ENCODE results near the gene TESMIN.

TESMIN gene

DNA sequence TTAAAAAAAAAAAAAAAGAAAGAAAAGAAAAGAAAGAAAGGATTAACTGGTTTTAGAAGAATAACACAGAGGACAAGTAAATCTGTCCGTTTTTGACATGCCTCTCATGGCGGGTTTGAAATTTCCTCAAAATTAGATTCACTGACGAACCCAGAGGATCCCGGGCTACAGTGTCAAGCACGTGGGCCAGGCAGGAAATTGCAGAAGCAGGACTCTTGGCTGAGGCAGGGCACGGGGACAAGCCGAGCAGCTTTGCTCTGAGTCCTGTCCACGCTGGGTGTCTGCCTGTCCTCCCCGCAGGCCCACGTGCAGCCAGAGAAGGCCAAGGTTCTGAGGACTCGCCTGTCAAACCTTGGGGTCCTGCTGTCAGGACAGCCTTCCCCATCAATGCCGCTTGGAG is 42.3 kb downstream of the TESMIN start:
- no peaks in the 10 kb centered on the region for H3K9me3 ChIP-seq (ENCODE audit: severe bottlenecking)
- DNase-seq (ENCODE audit: low spot score) (no peak), ATAC-seq (ENCODE audit: low read depth) (no peak)
- H3K4me3 ChIP-seq (ENCODE audit: severe bottlenecking) = no peak overlapping the region
- H3K36me3 ChIP-seq (ENCODE audit: low read depth) = no peaks in the 10 kb centered on the region
- no peak overlapping the region for H3K27ac ChIP-seq (ENCODE audit: poor library complexity, severe bottlenecking)
- H3K27me3 ChIP-seq (ENCODE audit: insufficient read depth, poor library complexity, severe bottlenecking) = no peaks in the 10 kb centered on the region
- TF ChIP-seq, protein P1, sequence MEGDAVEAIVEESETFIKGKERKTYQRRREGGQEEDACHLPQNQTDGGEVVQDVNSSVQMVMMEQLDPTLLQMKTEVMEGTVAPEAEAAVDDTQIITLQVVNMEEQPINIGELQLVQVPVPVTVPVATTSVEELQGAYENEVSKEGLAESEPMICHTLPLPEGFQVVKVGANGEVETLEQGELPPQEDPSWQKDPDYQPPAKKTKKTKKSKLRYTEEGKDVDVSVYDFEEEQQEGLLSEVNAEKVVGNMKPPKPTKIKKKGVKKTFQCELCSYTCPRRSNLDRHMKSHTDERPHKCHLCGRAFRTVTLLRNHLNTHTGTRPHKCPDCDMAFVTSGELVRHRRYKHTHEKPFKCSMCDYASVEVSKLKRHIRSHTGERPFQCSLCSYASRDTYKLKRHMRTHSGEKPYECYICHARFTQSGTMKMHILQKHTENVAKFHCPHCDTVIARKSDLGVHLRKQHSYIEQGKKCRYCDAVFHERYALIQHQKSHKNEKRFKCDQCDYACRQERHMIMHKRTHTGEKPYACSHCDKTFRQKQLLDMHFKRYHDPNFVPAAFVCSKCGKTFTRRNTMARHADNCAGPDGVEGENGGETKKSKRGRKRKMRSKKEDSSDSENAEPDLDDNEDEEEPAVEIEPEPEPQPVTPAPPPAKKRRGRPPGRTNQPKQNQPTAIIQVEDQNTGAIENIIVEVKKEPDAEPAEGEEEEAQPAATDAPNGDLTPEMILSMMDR (IDR thresholded peaks at IDR 0.05; ENCODE audit: poor library complexity, severe bottlenecking) = no peak
- no peaks in the 10 kb centered on the region for H3K4me1 ChIP-seq (ENCODE audit: insufficient read depth, poor library complexity, severe bottlenecking)

DNA sequence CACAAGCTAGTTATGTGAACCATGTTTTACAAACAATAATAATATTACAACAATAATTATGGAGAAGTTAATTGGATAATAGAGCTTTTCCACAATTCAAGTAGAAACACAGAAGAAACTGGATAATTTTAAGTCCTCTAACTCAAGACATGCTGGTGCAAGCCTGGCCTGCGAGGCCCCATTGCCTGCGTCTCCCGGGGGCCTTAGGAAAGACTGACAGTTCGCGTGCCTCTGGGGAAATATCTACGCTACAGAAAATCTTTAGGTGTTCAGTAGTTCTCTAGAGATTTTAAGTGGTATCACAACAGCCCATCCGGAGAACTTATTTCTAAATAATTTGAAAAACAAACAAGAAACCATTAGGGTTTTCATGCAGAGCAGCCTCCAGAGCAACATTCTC is 43.8 kb downstream of the TESMIN start:
- DNase-seq (ENCODE audit: low spot score) (no peak), ATAC-seq (ENCODE audit: low read depth) (no peak)
- no peaks in the 10 kb centered on the region for H3K27me3 ChIP-seq (ENCODE audit: insufficient read depth, poor library complexity, severe bottlenecking)
- H3K4me1 ChIP-seq (ENCODE audit: insufficient read depth, poor library complexity, severe bottlenecking) = no peaks in the 10 kb centered on the region
- H3K27ac ChIP-seq (ENCODE audit: poor library complexity, severe bottlenecking) = no peak overlapping the region
- no peaks in the 10 kb centered on the region for H3K36me3 ChIP-seq (ENCODE audit: low read depth)
- TF ChIP-seq, protein P1 (IDR thresholded peaks at IDR 0.05; ENCODE audit: poor library complexity, severe bottlenecking) = no peak
- H3K9me3 ChIP-seq (ENCODE audit: severe bottlenecking) = no peaks in the 10 kb centered on the region
- H3K4me3 ChIP-seq (ENCODE audit: severe bottlenecking) = no peak overlapping the region

DNA sequence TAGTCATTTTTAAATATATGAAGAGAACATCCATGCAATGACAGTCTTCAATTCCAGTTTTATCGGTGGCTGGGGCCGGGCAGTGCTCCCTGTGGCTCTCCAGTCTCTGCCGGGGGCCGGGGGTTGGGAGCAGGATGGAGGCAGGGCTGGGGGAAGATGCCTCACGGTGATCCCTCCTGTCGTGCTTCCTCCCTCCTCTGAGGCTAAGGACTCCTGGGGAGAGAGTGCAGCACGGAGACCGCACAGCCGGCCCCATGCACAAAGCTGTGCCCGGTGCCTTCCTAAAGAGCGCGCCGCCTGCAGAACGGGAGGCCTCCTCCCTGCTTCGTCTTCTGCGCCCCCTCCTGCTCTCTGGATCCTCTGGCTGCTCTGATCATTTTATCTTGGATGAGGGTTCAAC is 46.4 kb downstream of the TESMIN start:
- no peak overlapping the region for H3K4me3 ChIP-seq (ENCODE audit: severe bottlenecking)
- H3K27ac ChIP-seq (ENCODE audit: poor library complexity, severe bottlenecking) = no peak overlapping the region
- no peak for DNase-seq (ENCODE audit: low spot score)
- H3K27me3 ChIP-seq (ENCODE audit: insufficient read depth, poor library complexity, severe bottlenecking) = no peaks in the 10 kb centered on the region
- TF ChIP-seq, protein P1 (IDR thresholded peaks at IDR 0.05; ENCODE audit: poor library complexity, severe bottlenecking) = no peak
- peaks cover 2% of the 10 kb centered on the region for H3K4me1 ChIP-seq (ENCODE audit: insufficient read depth, poor library complexity, severe bottlenecking)
- no peak for ATAC-seq (ENCODE audit: low read depth)
- H3K9me3 ChIP-seq (ENCODE audit: severe bottlenecking) = no peaks in the 10 kb centered on the region
- no peaks in the 10 kb centered on the region for H3K36me3 ChIP-seq (ENCODE audit: low read depth)

DNA sequence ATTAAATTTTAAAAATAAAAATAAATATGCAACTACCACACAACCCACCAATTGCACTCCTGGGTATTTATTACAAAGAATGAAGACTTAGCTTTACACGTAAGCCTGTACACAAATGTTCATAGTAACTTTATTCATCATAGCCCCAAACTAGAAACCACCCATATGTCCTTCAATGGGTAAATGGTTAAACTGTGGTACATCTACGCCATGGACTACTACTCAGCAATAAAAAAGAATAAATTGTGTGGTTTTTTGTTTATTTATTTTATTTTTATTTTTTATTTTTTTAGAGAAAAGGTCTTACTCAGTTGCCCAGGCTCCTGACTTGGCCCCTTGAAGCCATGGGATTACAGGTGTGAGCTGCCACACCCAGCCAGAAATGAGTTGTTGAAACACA is 52.3 kb downstream of the TESMIN start:
- no peaks in the 10 kb centered on the region for H3K9me3 ChIP-seq (ENCODE audit: severe bottlenecking)
- no peak overlapping the region for H3K27ac ChIP-seq (ENCODE audit: poor library complexity, severe bottlenecking)
- peaks cover 2% of the 10 kb centered on the region for H3K4me1 ChIP-seq (ENCODE audit: insufficient read depth, poor library complexity, severe bottlenecking)
- TF ChIP-seq, protein P1 (IDR thresholded peaks at IDR 0.05; ENCODE audit: poor library complexity, severe bottlenecking) = no peak
- no peak for DNase-seq (ENCODE audit: low spot score)
- no peak overlapping the region for H3K4me3 ChIP-seq (ENCODE audit: severe bottlenecking)
- no peak for ATAC-seq (ENCODE audit: low read depth)
- no peaks in the 10 kb centered on the region for H3K27me3 ChIP-seq (ENCODE audit: insufficient read depth, poor library complexity, severe bottlenecking)
- no peaks in the 10 kb centered on the region for H3K36me3 ChIP-seq (ENCODE audit: low read depth)

DNA sequence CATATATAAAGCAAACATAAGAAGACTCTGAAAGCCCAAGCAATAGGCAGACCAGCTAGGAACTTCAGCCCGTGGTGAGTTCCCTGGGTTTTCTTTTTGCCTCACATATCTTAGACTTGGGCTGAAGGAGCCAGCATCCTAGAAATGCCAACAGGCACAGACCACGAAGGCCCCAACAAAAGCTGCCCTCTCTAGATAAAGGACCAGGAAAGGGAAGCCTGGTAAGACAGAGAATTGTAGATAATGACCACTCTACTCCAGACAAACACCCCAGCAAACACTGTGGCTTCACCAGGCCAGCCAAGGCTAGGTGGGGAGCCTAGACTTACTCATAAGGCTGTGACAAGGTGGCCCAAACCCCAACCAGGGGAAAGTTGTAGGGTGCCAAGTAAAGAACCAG is 55.8 kb downstream of the TESMIN start:
- Histone ChIP-seq H3K4me3 (ENCODE audit: severe bottlenecking) (no peak overlapping the region), H3K27ac (ENCODE audit: poor library complexity, severe bottlenecking) (no peak overlapping the region), H3K4me1 (ENCODE audit: insufficient read depth, poor library complexity, severe bottlenecking) (no peaks in the 10 kb centered on the region), H3K9me3 (ENCODE audit: severe bottlenecking) (no peaks in the 10 kb centered on the region), H3K36me3 (ENCODE audit: low read depth) (no peaks in the 10 kb centered on the region), H3K27me3 (ENCODE audit: insufficient read depth, poor library complexity, severe bottlenecking) (no peaks in the 10 kb centered on the region)
- DNase-seq (ENCODE audit: low spot score) = no peak
- no peak for ATAC-seq (ENCODE audit: low read depth)
- TF ChIP-seq, protein P1 (IDR thresholded peaks at IDR 0.05; ENCODE audit: poor library complexity, severe bottlenecking) = no peak

Data from RWPE2 (cell line).